ENCODE results near the gene KLHL29. TPM values are rescaled to one million over a fixed set of nuclear protein-coding genes. Genes with fewer than 3 reads are reported as not detected.

Gene KLHL29
- total and polyA plus RNA-seq, 8 donors = 1.8 to 10.5 (median 2.8) TPM

GRCh38 chr2:23503097-23503496, 118.1 kb downstream of the KLHL29 start:
- Histone ChIP-seq H3K4me3 (no peak overlapping the region), H3K36me3 (no peaks in the 10 kb centered on the region), H3K4me1 (peaks cover 3 to 22% of the 10 kb centered on the region in 2 donors), H3K9me3 (no peaks in the 10 kb centered on the region), H3K27me3 (peaks cover 0 to 9% of the 10 kb centered on the region in 2 donors), H3K27ac (no peak overlapping the region)
- DNase-seq (no peak), ATAC-seq (no peak)
- intact Hi-C loops (cut with DNase I) = no loop called here
- no peak for TF ChIP-seq CTCF (IDR thresholded peaks at IDR 0.05)

- Histone ChIP-seq H3K36me3 (no peaks in the 10 kb centered on the region), H3K4me3 (no peak overlapping the region), H3K27me3 (peaks cover 0 to 6% of the 10 kb centered on the region in 2 donors), H3K9me3 (no peaks in the 10 kb centered on the region), H3K27ac (no peak overlapping the region), H3K4me1 (peaks cover 2 to 26% of the 10 kb centered on the region in 2 donors)
- no peak for TF ChIP-seq CTCF (IDR thresholded peaks at IDR 0.05)
- DNase-seq (no peak), ATAC-seq (no peak)
- intact Hi-C loops (cut with DNase I) = no loop called here
These were observed 118.7 kb downstream of the KLHL29 start for GRCh38 chr2:23503682-23504081.

- DNase-seq (no peak), ATAC-seq (no peak)
- intact Hi-C loops (cut with DNase I) = no loop called here
- H3K27ac ChIP-seq = no peak overlapping the region
- no peak overlapping the region for H3K4me3 ChIP-seq
- TF ChIP-seq CTCF (IDR thresholded peaks at IDR 0.05) = no peak
- H3K27me3 ChIP-seq = peaks cover 0 to 6% of the 10 kb centered on the region in 2 donors
- peaks cover 0 to 18% of the 10 kb centered on the region in 2 donors for H3K4me1 ChIP-seq
- no peaks in the 10 kb centered on the region for H3K9me3 ChIP-seq
- H3K36me3 ChIP-seq = no peaks in the 10 kb centered on the region
These were observed 119.6 kb downstream of the KLHL29 start for GRCh38 chr2:23504591-23504990.

GRCh38 chr2:23505218-23505983, 120.4 kb downstream of the KLHL29 start:
- peaks cover 0 to 18% of the 10 kb centered on the region in 2 donors for H3K4me1 ChIP-seq
- ATAC-seq = no peak

More at GRCh38 chr2:23505218-23505983, 120.4 kb downstream of the KLHL29 start:
- Histone ChIP-seq H3K36me3 (no peaks in the 10 kb centered on the region), H3K27me3 (peaks cover 0 to 6% of the 10 kb centered on the region in 2 donors), H3K9me3 (no peaks in the 10 kb centered on the region), H3K4me3 (no peak overlapping the region), H3K27ac (no peak overlapping the region)
- no peak for TF ChIP-seq CTCF (IDR thresholded peaks at IDR 0.05)
- intact Hi-C loops (cut with DNase I) = no loop called here
- no peak for DNase-seq
